AG04450 (cell line): ENCODE results near the gene TNRC6B. TPM values are rescaled to one million over a fixed set of nuclear protein-coding genes. Genes with fewer than 3 reads are reported as not detected.
"Not testable (repeated sequence)": the region's sequence is repeated elsewhere in the genome, so short reads cannot be mapped to it uniquely, and the experiment has no call there.

Experiments used
- CTCF ChIA-PET: fragments of 300-600, 350-600 bp; formaldehyde crosslinking; extraction: SDS; loops from one replicate; lab custom pipeline; 2022; ENCODE audit warnings: antibody characterized with exemption, inconsistent platforms; lab: Charles Lee
- POLR2A ChIA-PET: fragments of 350-600 bp; formaldehyde crosslinking; extraction: SDS; loops from one replicate; lab custom pipeline; 2021; ENCODE audit warnings: antibody characterized with exemption, inconsistent platforms; lab: Yijun Ruan, JAX
- DNase-seq: peaks from one replicate; pipeline ENCODE4 v3.0.0-alpha.2; 2011; ENCODE audit warnings: low read depth, low spot score
- H3K27ac ChIP-seq: one replicate; pipeline ENCODE4 v1.5.1; 2012; ENCODE audit warnings: low read depth, low read length, control low read depth
- H3K27me3 ChIP-seq: one replicate; pipeline ENCODE4 v1.6.0; 2012; ENCODE audit warnings: low read length; ENCODE audit not compliant: control insufficient read depth, insufficient read depth
- H3K4me3 ChIP-seq: 2 replicates; pipeline ENCODE4 v1.5.1; 2011; ENCODE audit warnings: mild to moderate bottlenecking, low read depth, low read length, control low read depth
- H3K9me3 ChIP-seq: 2 replicates; pipeline ENCODE4 v1.5.1; 2012; ENCODE audit warnings: low read length; ENCODE audit not compliant: control insufficient read depth, insufficient read depth
- CTCF ChIP-seq: IDR thresholded peaks from 2 replicates; pipeline ENCODE4 v1.5.1; 2011; ENCODE audit warnings: low read depth, low read length, control low read depth, inconsistent platforms
- polyA plus RNA-seq: library from polyadenylated mRNA; depleted of rRNA; stranded (reverse); fragments of >200 nt; gene quantifications from 2 replicates; pipeline ENCODE4 v1.2.3, GENCODE V29; 2011

TNRC6B gene
- polyA plus RNA-seq, 1 experiment, result 6.6 TPM

DNA sequence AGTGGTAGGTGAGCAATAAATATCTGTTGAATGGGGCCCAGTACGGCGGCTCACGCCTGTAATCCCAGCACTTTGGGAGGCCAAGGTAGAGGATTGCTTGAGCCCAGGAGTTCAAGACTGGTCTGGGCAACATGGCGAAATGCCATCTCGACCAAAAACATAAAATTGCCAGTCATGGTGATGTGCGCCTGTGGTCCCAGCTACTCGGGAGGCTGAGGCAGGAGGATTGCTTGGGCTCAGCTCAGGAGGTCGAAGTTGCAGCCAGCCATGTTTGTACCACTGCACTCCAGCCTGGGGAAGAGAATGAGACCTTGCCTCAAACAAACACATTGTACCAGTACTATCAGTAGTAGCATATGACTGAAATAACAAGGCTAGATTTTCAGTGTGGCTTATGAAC is 196.8 kb downstream of the TNRC6B start:
- H3K27ac ChIP-seq, result no peak overlapping the region
- CTCF ChIA-PET, result no interaction called here
- no peak for TF ChIP-seq CTCF
- POLR2A ChIA-PET, result no interaction called here
- H3K9me3 ChIP-seq, result no peaks in the 10 kb centered on the region; the same call in 1 of the 2 replicates
- no peaks in the 10 kb centered on the region for H3K27me3 ChIP-seq
- DNase-seq, result no peak
- no peak overlapping the region for H3K4me3 ChIP-seq

DNA sequence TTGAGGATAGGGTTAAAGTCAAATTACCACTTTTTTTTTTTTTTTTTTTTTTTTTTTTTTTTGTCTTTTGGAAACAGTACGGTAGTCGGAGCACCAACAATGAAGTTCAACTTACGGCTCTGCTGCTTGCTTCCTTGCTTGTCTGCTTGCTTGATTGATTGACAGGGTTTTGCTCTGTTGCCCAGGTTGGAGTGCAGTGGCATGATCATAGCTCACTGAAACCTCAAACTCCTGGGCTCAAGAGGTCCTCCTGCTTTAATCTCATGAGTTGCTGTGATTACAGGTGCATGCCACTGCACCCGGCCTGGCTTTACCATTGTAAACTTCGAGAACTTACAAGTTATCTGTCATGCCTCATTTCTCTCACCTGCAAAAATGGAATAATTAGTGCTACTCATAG is 198.4 kb downstream of the TNRC6B start:
- Histone ChIP-seq H3K27me3 (no peaks in the 10 kb centered on the region), H3K27ac (no peak overlapping the region), H3K4me3 (no peak overlapping the region), H3K9me3 (no peaks in the 10 kb centered on the region)
- no peak for TF ChIP-seq CTCF
- CTCF ChIA-PET, result no interaction called here
- POLR2A ChIA-PET, result no interaction called here
- no peak for DNase-seq

GRCh38 chr22:40377931-40378330 is 200.2 kb downstream of the TNRC6B start:
- no peak for DNase-seq
- POLR2A ChIA-PET, result no interaction called here
- Histone ChIP-seq H3K9me3 (no peaks in the 10 kb centered on the region), H3K27me3 (no peaks in the 10 kb centered on the region), H3K4me3 (no peak overlapping the region), H3K27ac (no peak overlapping the region)
- CTCF ChIA-PET, result interaction anchor here (0.7 kb wide), 1 partner anchor 30 kb away, joined by 3 read pairs; no protein-coding TSS in a partner anchor
- no peak for TF ChIP-seq CTCF

- POLR2A ChIA-PET, CTCF ChIA-PET, DNase-seq, H3K9me3 ChIP-seq, H3K27ac ChIP-seq, H3K4me3 ChIP-seq, H3K27me3 ChIP-seq: not testable (repeated sequence)
These were observed 200.7 kb downstream of the TNRC6B start for GRCh38 chr22:40378448-40378847.

- no peak for TF ChIP-seq CTCF
- CTCF ChIA-PET, result no interaction called here
- H3K27me3 ChIP-seq, result no peaks in the 10 kb centered on the region
- no peak overlapping the region for H3K4me3 ChIP-seq
- H3K9me3 ChIP-seq, result no peaks in the 10 kb centered on the region
- POLR2A ChIA-PET, result no interaction called here
- H3K27ac ChIP-seq, result no peak overlapping the region
- DNase-seq, result no peak
These were observed 203.7 kb downstream of the TNRC6B start for GRCh38 chr22:40381461-40381860.

- POLR2A ChIA-PET, result no interaction called here
- DNase-seq, result no peak
- CTCF ChIA-PET, result interaction anchor here (0.6 kb wide), 1 partner anchor 9 kb away, joined by 3 read pairs; no protein-coding TSS in a partner anchor
- TF ChIP-seq CTCF, result no peak
- Histone ChIP-seq H3K4me3 (no peak overlapping the region), H3K27me3 (no peaks in the 10 kb centered on the region), H3K9me3 (no peaks in the 10 kb centered on the region), H3K27ac (no peak overlapping the region)
These were observed 206.2 kb downstream of the TNRC6B start for GRCh38 chr22:40383905-40384304.
